B cell (primary cell): Measurements from ENCODE around the gene ADAMTSL1. TPM values are rescaled to one million over a fixed set of nuclear protein-coding genes. Genes with fewer than 3 reads are reported as not detected.

Source experiments
- ATAC-seq: fragments of 200-7000 bp; cut with Tn5 transposase; one replicate; pipeline ENCODE4 v1.10.0; 2021; ENCODE audit warnings: low read depth, mild to moderate bottlenecking, moderate number of reproducible peaks, moderate library complexity
- CTCF ChIA-PET: fragments of 350-600 bp; sonication (Branson Sonifier 250); formaldehyde crosslinking; loops from one replicate; lab custom pipeline; 2021; ENCODE audit warnings: antibody characterized with exemption, inconsistent platforms; lab: Charles Lee
- POLR2A ChIA-PET: fragments of 350-600 bp; sonication (Branson Sonifier 250); formaldehyde crosslinking; loops from one replicate; lab custom pipeline; 2021; ENCODE audit warnings: antibody characterized with exemption; lab: Charles Lee
- DNase-seq: peaks from one replicate; pipeline ENCODE4 v3.0.0; 2013
- H2AFZ ChIP-seq: 2 replicates; pipeline ENCODE4 v1.6.1; 2012; ENCODE audit warnings: mild to moderate bottlenecking, low read depth, low read length; ENCODE audit not compliant: insufficient read depth, poor library complexity, severe bottlenecking
- H3K27ac ChIP-seq, 2 donors: 1 replicate in 1 of 2; 2 replicates in 1 of 2; pipeline ENCODE4 v1.5.1; 2012 to 2013; ENCODE audit warnings: low read length in 2 of 2, mild to moderate bottlenecking in 2 of 2, moderate library complexity in 1 of 2
- H3K27me3 ChIP-seq, 4 experiments: fragments of 200-600 bp in 1 of 4; sonication (generic) in 1 of 4; replicated peaks in 1 of 4; 1 replicate in 2 of 4; 2 replicates in 2 of 4; pipeline versions ENCODE4 v1.6.1 to v1.7.0; 2013 to 2016; ENCODE audit warnings: low read length in 3 of 4, mild to moderate bottlenecking in 2 of 4, mixed read lengths in 1 of 4, moderate library complexity in 1 of 4; ENCODE audit not compliant: insufficient read depth in 4 of 4, control insufficient read depth in 3 of 4; ENCODE audit errors: control extremely low read depth in 1 of 4
- H3K36me3 ChIP-seq, 2 experiments: replicated peaks in 1 of 2; 1 replicate in 1 of 2; 2 replicates in 1 of 2; pipeline versions ENCODE4 v1.6.1 to v1.7.1; 2013; ENCODE audit warnings: low read length in 1 of 2; ENCODE audit not compliant: insufficient read depth in 2 of 2, control insufficient read depth in 1 of 2; ENCODE audit errors: control extremely low read depth in 1 of 2, extremely low read depth in 1 of 2
- H3K4me1 ChIP-seq, 2 donors: fragments of 200-600 bp in 1 of 2; sonication (generic) in 1 of 2; 1 replicate in 1 of 2; 2 replicates in 1 of 2; pipeline versions ENCODE4 v1.5.1 to v1.6.1; 2013 to 2017; ENCODE audit warnings: low read length in 2 of 2; ENCODE audit not compliant: control insufficient read depth in 2 of 2, insufficient read depth in 2 of 2
- H3K4me2 ChIP-seq: replicated peaks from 2 replicates; pipeline ENCODE3; 2012; ENCODE audit warnings: mild to moderate bottlenecking, low read depth, low read length; ENCODE audit not compliant: poor library complexity, severe bottlenecking
- H3K4me3 ChIP-seq, 5 experiments: fragments of 200-600 bp in 1 of 5; sonication (generic) in 1 of 5; 1 replicate in 3 of 5; 2 replicates in 2 of 5; pipeline versions ENCODE4 v1.5.1 to v1.7.0; 2011 to 2016; ENCODE audit warnings: low read length in 4 of 5, mild to moderate bottlenecking in 4 of 5, low read depth in 2 of 5, control low read depth in 1 of 5, moderate library complexity in 1 of 5; ENCODE audit not compliant: insufficient read depth in 1 of 5; ENCODE audit errors: control extremely low read depth in 1 of 5, extremely low read depth in 1 of 5
- H3K79me2 ChIP-seq: fragments of 200-600 bp; sonication (generic); one replicate; pipeline ENCODE4 v1.6.0; 2016; ENCODE audit warnings: low read length; ENCODE audit not compliant: control insufficient read depth, insufficient read depth
- H3K9ac ChIP-seq: fragments of 200-600 bp; sonication (generic); 2 replicates; pipeline ENCODE4 v1.6.1; 2017; ENCODE audit warnings: mild to moderate bottlenecking, low read length, moderate library complexity
- H3K9me3 ChIP-seq, 3 donors: one replicate each; pipeline versions ENCODE4 v1.6.1 to v1.7.1; 2013; ENCODE audit warnings: low read length in 2 of 3; ENCODE audit not compliant: control insufficient read depth in 2 of 3, insufficient read depth in 1 of 3; ENCODE audit errors: control extremely low read depth in 1 of 3
- H4K20me1 ChIP-seq: 2 replicates; pipeline ENCODE4 v1.6.0; 2012; ENCODE audit warnings: mild to moderate bottlenecking, low read length; ENCODE audit not compliant: insufficient read depth, control insufficient read depth, poor library complexity, severe bottlenecking
- H3K27ac Mint-ChIP-seq: one replicate; pipeline ENCODE4 v1.8.0; 2021; ENCODE audit warnings: mixed read lengths
- H3K27me3 Mint-ChIP-seq: one replicate; pipeline ENCODE4 v1.8.0; 2021; ENCODE audit warnings: mixed read lengths
- H3K4me1 Mint-ChIP-seq: one replicate; pipeline ENCODE4 v1.8.0; 2021; ENCODE audit warnings: mixed read lengths
- H3K4me3 Mint-ChIP-seq: one replicate; pipeline ENCODE4 v1.8.0; 2021; ENCODE audit warnings: mixed read lengths
- H3K9me3 Mint-ChIP-seq: one replicate; pipeline ENCODE4 v1.8.0; 2022; ENCODE audit warnings: mixed read lengths; ENCODE audit not compliant: insufficient read depth
- EZH2 ChIP-seq: IDR thresholded peaks from 2 replicates; pipeline ENCODE4 v1.6.1; 2012; ENCODE audit warnings: borderline replicate concordance, low read depth, mild to moderate bottlenecking, moderate library complexity, low read length; ENCODE audit not compliant: insufficient read depth, poor library complexity, severe bottlenecking
- WGBS: methylation state at CpG from one replicate; pipeline ENCODE4 v1.1.5; 2013; ENCODE audit warnings: missing lambda C conversion rate; ENCODE audit not compliant: insufficient coverage; 5-methylcytosine and 5-hydroxymethylcytosine counted together
- intact Hi-C: fragments of 100-400 bp; cut with micrococcal nuclease; formaldehyde crosslinking; loops from one replicate; pipeline ENCODE4 v1.10.0; 2022
- polyA plus RNA-seq: library from polyadenylated mRNA; depleted of rRNA; stranded (reverse); fragments of >200 nt; gene quantifications from 2 replicates; pipeline ENCODE4 v1.2.3, GENCODE V29; 2012
- total RNA-seq, 2 donors: library from RNA; stranded (reverse); fragments of 120-200 nt in 1 of 2; gene quantifications; 1 replicate in 1 of 2; 2 replicates in 1 of 2; pipeline versions ENCODE4 v1.2.3 to v1.2.4, GENCODE V29; 2013 to 2022
- TF ChIP-seq, protein P1 (sequence below): fragments of 200-600 bp; IDR thresholded peaks from one replicate; pipeline ENCODE4 v1.8.0; 2022; ENCODE audit warnings: antibody characterized with exemption, mild to moderate bottlenecking

ADAMTSL1 gene
- total and polyA plus RNA-seq, 2 donors (not counting 1 experiment from before 2014, with no cell fraction given), result not detected

DNA sequence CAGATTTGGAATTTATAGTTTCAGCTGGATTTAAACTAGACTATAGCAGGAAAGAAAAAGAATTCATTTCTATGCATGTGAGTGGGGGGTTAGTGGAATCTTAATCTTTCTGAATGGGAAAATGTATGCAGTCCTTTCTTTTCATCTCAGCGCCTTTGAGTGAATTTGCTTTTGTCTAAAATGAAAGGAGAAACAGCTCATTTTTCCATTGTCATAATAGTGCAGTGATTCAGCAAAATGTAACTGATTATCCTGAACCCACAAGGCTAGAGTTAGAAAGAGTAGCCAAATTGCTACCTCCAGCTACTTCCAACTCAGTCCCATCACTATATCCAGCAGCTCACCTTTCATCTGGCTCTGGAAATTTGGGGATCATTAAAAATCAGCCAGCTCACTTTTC is 134.4 kb downstream of the ADAMTSL1 start:
- ATAC-seq (no peak), DNase-seq (no peak)
- no peak overlapping the region for H3K27ac Mint-ChIP-seq
- CTCF ChIA-PET, result no interaction called here
- H3K27me3 ChIP-seq, result no peaks in the 10 kb centered on the region
- H3K9me3 ChIP-seq, result no peaks in the 10 kb centered on the region
- no peaks in the 10 kb centered on the region for H3K79me2 ChIP-seq
- POLR2A ChIA-PET, result no interaction called here
- no peaks in the 10 kb centered on the region for H4K20me1 ChIP-seq
- no peak overlapping the region for H3K4me3 ChIP-seq
- no peak overlapping the region for H3K27ac ChIP-seq
- H3K9me3 Mint-ChIP-seq, result no peaks in the 10 kb centered on the region
- H3K4me2 ChIP-seq, result no peak overlapping the region
- no peaks in the 10 kb centered on the region for H3K36me3 ChIP-seq
- H3K27me3 Mint-ChIP-seq, result no peaks in the 10 kb centered on the region
- WGBS, result no CpG with 5 or more reads among the region's 1 CpG
- no peak overlapping the region for H2AFZ ChIP-seq
- no peak overlapping the region for H3K4me3 Mint-ChIP-seq
- H3K4me1 Mint-ChIP-seq, result no peaks in the 10 kb centered on the region
- H3K9ac ChIP-seq, result no peak overlapping the region
- TF ChIP-seq EZH2, result no peak
- TF ChIP-seq, protein P1, sequence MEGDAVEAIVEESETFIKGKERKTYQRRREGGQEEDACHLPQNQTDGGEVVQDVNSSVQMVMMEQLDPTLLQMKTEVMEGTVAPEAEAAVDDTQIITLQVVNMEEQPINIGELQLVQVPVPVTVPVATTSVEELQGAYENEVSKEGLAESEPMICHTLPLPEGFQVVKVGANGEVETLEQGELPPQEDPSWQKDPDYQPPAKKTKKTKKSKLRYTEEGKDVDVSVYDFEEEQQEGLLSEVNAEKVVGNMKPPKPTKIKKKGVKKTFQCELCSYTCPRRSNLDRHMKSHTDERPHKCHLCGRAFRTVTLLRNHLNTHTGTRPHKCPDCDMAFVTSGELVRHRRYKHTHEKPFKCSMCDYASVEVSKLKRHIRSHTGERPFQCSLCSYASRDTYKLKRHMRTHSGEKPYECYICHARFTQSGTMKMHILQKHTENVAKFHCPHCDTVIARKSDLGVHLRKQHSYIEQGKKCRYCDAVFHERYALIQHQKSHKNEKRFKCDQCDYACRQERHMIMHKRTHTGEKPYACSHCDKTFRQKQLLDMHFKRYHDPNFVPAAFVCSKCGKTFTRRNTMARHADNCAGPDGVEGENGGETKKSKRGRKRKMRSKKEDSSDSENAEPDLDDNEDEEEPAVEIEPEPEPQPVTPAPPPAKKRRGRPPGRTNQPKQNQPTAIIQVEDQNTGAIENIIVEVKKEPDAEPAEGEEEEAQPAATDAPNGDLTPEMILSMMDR, result no peak
- H3K4me1 ChIP-seq, result no peaks in the 10 kb centered on the region
- intact Hi-C loops, result no loop called here

DNA sequence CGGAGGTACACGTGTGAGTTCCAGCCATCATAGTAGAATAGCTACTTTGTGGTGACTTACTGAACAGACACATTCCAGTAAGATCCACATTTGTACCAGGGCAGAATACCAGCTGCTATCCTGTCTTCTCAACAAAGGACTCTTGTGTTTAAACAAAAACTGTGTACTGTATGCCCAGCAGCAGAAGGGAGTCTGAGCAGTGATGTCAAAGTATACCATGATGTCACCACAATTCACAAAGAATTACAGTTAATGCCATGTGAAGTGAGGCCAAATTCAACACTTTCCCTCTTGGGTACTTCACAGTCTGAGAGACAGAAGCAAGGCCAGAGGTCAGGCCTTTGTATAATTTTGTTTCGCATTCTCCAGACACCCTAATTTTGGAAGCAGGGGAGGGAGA is 137.0 kb downstream of the ADAMTSL1 start:
- POLR2A ChIA-PET, result no interaction called here
- no peak overlapping the region for H3K9ac ChIP-seq
- intact Hi-C loops, result no loop called here
- WGBS, result no CpG with 5 or more reads among the region's 3 CpGs
- no peak overlapping the region for H3K27ac ChIP-seq
- no peak overlapping the region for H3K4me3 Mint-ChIP-seq
- DNase-seq, result no peak
- H2AFZ ChIP-seq, result no peak overlapping the region
- H3K4me2 ChIP-seq, result no peak overlapping the region
- no peaks in the 10 kb centered on the region for H4K20me1 ChIP-seq
- no peak overlapping the region for H3K27ac Mint-ChIP-seq
- H3K79me2 ChIP-seq, result no peaks in the 10 kb centered on the region
- no peaks in the 10 kb centered on the region for H3K27me3 ChIP-seq
- H3K4me1 ChIP-seq, result no peaks in the 10 kb centered on the region
- H3K27me3 Mint-ChIP-seq, result no peaks in the 10 kb centered on the region
- no peaks in the 10 kb centered on the region for H3K9me3 Mint-ChIP-seq
- no peaks in the 10 kb centered on the region for H3K4me1 Mint-ChIP-seq
- H3K4me3 ChIP-seq, result no peak overlapping the region
- CTCF ChIA-PET, result no interaction called here
- H3K36me3 ChIP-seq, result no peaks in the 10 kb centered on the region
- no peak for ATAC-seq
- TF ChIP-seq, protein P1, result no peak
- TF ChIP-seq EZH2, result no peak
- H3K9me3 ChIP-seq, result peaks cover 0 to 2% (median 0%) of the 10 kb centered on the region in 3 donors
